ENCODE results near the gene PRDM5.

- no peak for TF ChIP-seq POLR2A (IDR thresholded peaks at IDR 0.05; ENCODE audit: low read depth, low read length)
- TF ChIP-seq SPI1 (IDR thresholded peaks at IDR 0.05; ENCODE audit: low read depth, low read length), result no peak
Measured at GRCh38 chr4:120785202-120785601, 137.3 kb downstream of the PRDM5 start.

Measured in GM12891 (cell line).